ENCODE measurements around the gene NT5C.

- TF ChIP-seq CTCF (conservative IDR thresholded peaks at IDR 0.05; ENCODE audit: low read length) (no peak), EZH2phosphoT487 (IDR thresholded peaks at IDR 0.05; ENCODE audit: borderline replicate concordance) (no peak)
Measured at GRCh38 chr17:75110234-75110937, 21.2 kb downstream of the NT5C start.
